DMS153 treated with DMSO at 0.1 percent for 48 hours (cell line): ENCODE data around the gene PMIS2.
A peak's percentile ranks its signal among the peaks of the same experiment; 100 is the strongest.

Experiments used
- DNase-seq: peaks from one replicate; lab custom pipeline; 2025; ENCODE audit not compliant: unreplicated experiment; lab: John Stamatoyannopoulos, UW

PMIS2 gene

GRCh38 chr19:35556025-35556590 lies 29.9 kb upstream of the PMIS2 start:
- no peak for DNase-seq

GRCh38 chr19:35556846-35557538 lies 29.0 kb upstream of the PMIS2 start:
- DNase-seq, result no peak

- peak; percentile 38 for DNase-seq
Measured at GRCh38 chr19:35557539-35558399, 28.2 kb upstream of the PMIS2 start.

GRCh38 chr19:35558400-35559280 lies 27.3 kb upstream of the PMIS2 start:
- DNase-seq, result no peak

- DNase-seq, result no peak
Measured at GRCh38 chr19:35559281-35559659, 26.7 kb upstream of the PMIS2 start.

- no peak for DNase-seq
Measured at GRCh38 chr19:35559781-35560180, 26.2 kb upstream of the PMIS2 start.

- no peak for DNase-seq
Measured at GRCh38 chr19:35560271-35560670, 25.7 kb upstream of the PMIS2 start.

GRCh38 chr19:35560677-35561076 lies 25.3 kb upstream of the PMIS2 start:
- DNase-seq, result no peak

- no peak for DNase-seq
Measured at GRCh38 chr19:35561436-35561835, 24.5 kb upstream of the PMIS2 start.

GRCh38 chr19:35562336-35562735 lies 23.6 kb upstream of the PMIS2 start:
- DNase-seq, result no peak

- DNase-seq, result no peak
Measured at GRCh38 chr19:35562776-35563175, 23.2 kb upstream of the PMIS2 start.

- DNase-seq, result no peak
Measured at GRCh38 chr19:35563207-35563829, 22.7 kb upstream of the PMIS2 start, which contains the start of gene ATP4A. ATP4A (minus strand) TSS chr19:35563658; CDS start chr19:35563629, 29 bp downstream.

GRCh38 chr19:35565016-35565856 lies 20.7 kb upstream of the PMIS2 start:
- no peak for DNase-seq

GRCh38 chr19:35566738-35567137 lies 19.2 kb upstream of the PMIS2 start:
- DNase-seq, result no peak

- DNase-seq, result no peak
Measured at GRCh38 chr19:35569281-35569781, 16.6 kb upstream of the PMIS2 start.

- DNase-seq, result no peak
Measured at GRCh38 chr19:35571406-35571965, 14.5 kb upstream of the PMIS2 start.

GRCh38 chr19:35577918-35578317 lies 8.1 kb upstream of the PMIS2 start:
- DNase-seq, result no peak

GRCh38 chr19:35578707-35579106 lies 7.3 kb upstream of the PMIS2 start:
- DNase-seq, result no peak

GRCh38 chr19:35582760-35583159 lies 3.2 kb upstream of the PMIS2 start:
- no peak for DNase-seq
